GM12878 (cell line): Measurements from ENCODE around the gene FBXL2. TPM values are rescaled to one million over a fixed set of nuclear protein-coding genes. Genes with fewer than 3 reads are reported as not detected.

Experiments
- ATAC-seq: fragments of 200-7000 bp; cut with Tn5 transposase; 3 replicates; pipeline ENCODE4 v1.9.1; 2020; ENCODE audit warnings: mild to moderate bottlenecking, moderate library complexity
- BruUV-seq: library from RNA; stranded (reverse); fragments of 400-500 nt; replicated peaks from 2 replicates; lab custom pipeline; 2021; lab: Mats Ljungman, UMichigan
- CTCF ChIA-PET: fragments of 300-600 bp; sonication (Branson Sonifier 250); formaldehyde crosslinking; extraction: SDS; loops from one replicate; lab custom pipeline; 2021; ENCODE audit warnings: inconsistent platforms; lab: Yijun Ruan, JAX
- POLR2A ChIA-PET: fragments of 350-600 bp; formaldehyde crosslinking; extraction: SDS; loops from one replicate; lab custom pipeline; 2021; ENCODE audit warnings: inconsistent platforms; lab: Charles Lee
- RAD21 ChIA-PET: fragments of 300-600 bp; sonication (Branson Sonifier 250); formaldehyde crosslinking; loops from one replicate; lab custom pipeline; 2023; ENCODE audit warnings: antibody characterized with exemption; ENCODE audit not compliant: unreplicated experiment; lab: Charles Lee
- SMC1A ChIA-PET: fragments of 300-600 bp; sonication (Branson Sonifier 250); formaldehyde crosslinking; loops from one replicate; lab custom pipeline; 2023; ENCODE audit not compliant: unreplicated experiment, uncharacterized antibody; lab: Charles Lee
- DNase-seq: peaks from one replicate; pipeline ENCODE4 v3.0.0-alpha.2; 2011; ENCODE audit warnings: low read depth, low spot score
- FAIRE-seq: peaks from 3 replicates; lab custom pipeline; 2011; peaks lifted over from hg19 to GRCh38; lab: Jason Lieb, UNC
- H2AFZ ChIP-seq: 2 replicates; pipeline ENCODE4 v1.6.0; 2011; ENCODE audit warnings: low read depth, low read length, control low read depth; ENCODE audit not compliant: control insufficient read depth
- H3K27ac ChIP-seq: 2 replicates; pipeline ENCODE4 v1.5.1; 2011; ENCODE audit warnings: control low read depth; ENCODE audit not compliant: control insufficient read depth, insufficient read depth
- H3K27me3 ChIP-seq, 2 experiments: replicated peaks in 1 of 2; 2 replicates each; pipeline versions ENCODE4 v1.6.0 to v1.6.1; 2011; ENCODE audit warnings: low read length in 1 of 2; ENCODE audit not compliant: control insufficient read depth in 2 of 2, insufficient read depth in 2 of 2
- H3K36me3 ChIP-seq, 2 experiments: 2 replicates each; pipeline ENCODE4 v1.5.1; 2011; ENCODE audit warnings: low read length in 1 of 2; ENCODE audit not compliant: control insufficient read depth in 2 of 2, insufficient read depth in 2 of 2
- H3K4me1 ChIP-seq: 2 replicates; pipeline ENCODE4 v1.6.1; 2011; ENCODE audit warnings: mild to moderate bottlenecking, low read length, moderate library complexity, mixed read lengths; ENCODE audit not compliant: control insufficient read depth, insufficient read depth
- H3K4me2 ChIP-seq: 2 replicates; pipeline ENCODE4 v1.6.0; 2011; ENCODE audit warnings: control low read depth; ENCODE audit not compliant: control insufficient read depth, insufficient read depth
- H3K4me3 ChIP-seq: fragments of 200-600 bp; sonication (generic); 2 replicates; pipeline ENCODE4 v1.5.1; 2016
- H3K79me2 ChIP-seq: 2 replicates; pipeline ENCODE4 v1.6.0; 2011; ENCODE audit warnings: low read length; ENCODE audit not compliant: control insufficient read depth, insufficient read depth
- H3K9ac ChIP-seq: 2 replicates; pipeline ENCODE4 v1.8.0; 2011; ENCODE audit warnings: low read length, control low read depth, mixed read lengths; ENCODE audit not compliant: control insufficient read depth, insufficient read depth
- H3K9me3 ChIP-seq: replicated peaks from 3 replicates; pipeline ENCODE4 v1.5.1; 2011; ENCODE audit warnings: mild to moderate bottlenecking, low read length; ENCODE audit not compliant: control insufficient read depth, insufficient read depth
- H4K20me1 ChIP-seq: 2 replicates; pipeline ENCODE4 v1.6.0; 2011; ENCODE audit not compliant: control insufficient read depth, insufficient read depth
- CBX3 ChIP-seq: fragments of 200-600 bp; sonication (generic); IDR thresholded peaks from 2 replicates; pipeline ENCODE4 v1.6.1; 2016; ENCODE audit warnings: low read depth, borderline replicate concordance
- FOXM1 ChIP-seq: IDR thresholded peaks from 2 replicates; pipeline ENCODE4 v1.6.1; 2012; ENCODE audit warnings: low read depth, mild to moderate bottlenecking, inconsistent platforms, low read length, moderate library complexity
- LARP7 ChIP-seq: fragments of 450-650 bp; IDR thresholded peaks from 2 replicates; pipeline ENCODE4 v1.6.1; 2017; ENCODE audit warnings: mild to moderate bottlenecking
- MTA2 ChIP-seq: fragments of 450-650 bp; IDR thresholded peaks from 2 replicates; pipeline ENCODE4 v1.6.1; 2016; ENCODE audit warnings: low read depth, mild to moderate bottlenecking, moderate library complexity
- MXI1 ChIP-seq: fragments of 150-350 bp; IDR thresholded peaks from 2 replicates; pipeline ENCODE4 v1.6.1; 2011; ENCODE audit warnings: low read depth, mild to moderate bottlenecking, inconsistent platforms, low read length, improper control_type of control experiment
- NFYB ChIP-seq: IDR thresholded peaks from 2 replicates; pipeline ENCODE4 v1.6.1; 2011; ENCODE audit warnings: low read depth, mild to moderate bottlenecking, low read length, improper control_type of control experiment, moderate library complexity; ENCODE audit not compliant: insufficient read depth
- NKRF ChIP-seq: fragments of 450-650 bp; conservative IDR thresholded peaks from 2 replicates; pipeline ENCODE4 v1.6.1; 2017; ENCODE audit warnings: mild to moderate bottlenecking, moderate library complexity
- NRF1 ChIP-seq: conservative IDR thresholded peaks from 2 replicates; pipeline ENCODE4 v1.6.1; 2011; ENCODE audit warnings: mild to moderate bottlenecking, low read depth, low read length, improper control_type of control experiment
- POU2F2 ChIP-seq: IDR thresholded peaks from 3 replicates; pipeline ENCODE4 v1.6.1; 2011; ENCODE audit warnings: low read depth, mild to moderate bottlenecking, low read length, borderline replicate concordance
- SUPT20H ChIP-seq: IDR thresholded peaks from 2 replicates; pipeline ENCODE4 v1.6.1; 2011; ENCODE audit warnings: low read depth, mild to moderate bottlenecking, low read length, moderate library complexity, borderline replicate concordance; ENCODE audit not compliant: control insufficient read depth
- ZNF384 ChIP-seq: IDR thresholded peaks from 2 replicates; pipeline ENCODE4 v1.6.1; 2012; ENCODE audit warnings: low read depth, mild to moderate bottlenecking, low read length, improper control_type of control experiment, borderline replicate concordance
- ZZZ3 ChIP-seq: IDR thresholded peaks from 2 replicates; pipeline ENCODE4 v1.6.1; 2011; ENCODE audit warnings: low read depth; ENCODE audit not compliant: control insufficient read depth, insufficient read length
- WGBS: methylation state at CpG from one replicate; pipeline ENCODE4 v1.1.6; 2016; ENCODE audit warnings: low lambda C conversion rate; ENCODE audit not compliant: insufficient replicate concordance, insufficient coverage; ENCODE audit errors: missing lambda C conversion rate; 5-methylcytosine and 5-hydroxymethylcytosine counted together
- in situ Hi-C: fragments of 300-500 bp; cut with MboI; formaldehyde crosslinking; loops from 9 replicates; pipeline ENCODE4 v1.14.3; 2018; ENCODE audit warnings: mixed read lengths
- intact Hi-C: fragments of 100-400 bp; cut with micrococcal nuclease; formaldehyde crosslinking; loops from one replicate; pipeline ENCODE4 v1.14.2; 2022; ENCODE audit not compliant: unreplicated experiment
- polyA plus RNA-seq, 11 experiments: library from polyadenylated mRNA; depleted of rRNA in 4 of 11; unstranded in 6 of 11; stranded (reverse) in 5 of 11; fragments of >200 nt; fragmentation: Nextera tagmentation in 4 of 11; fragmentation: Illumina TruSeq in 1 of 11; extraction: Ambion mirVana in 4 of 11; extraction: Trizol in 1 of 11; gene quantifications; 1 replicate in 1 of 11; 2 replicates in 10 of 11; pipeline versions ENCODE4 v1.2.1 to v1.2.3, GENCODE V29; 2011 to 2016; ENCODE audit warnings: inconsistent platforms in 2 of 11, missing spikeins in 2 of 11, low read depth in 1 of 11
- total RNA-seq, 4 experiments: library from RNA; depleted of rRNA in 3 of 4; stranded (reverse); fragments of >200 nt in 3 of 4; fragmentation: Illumina TruSeq in 1 of 4; extraction: Trizol in 1 of 4; gene quantifications; 2 replicates each; pipeline versions ENCODE4 v1.2.1 to v1.2.3, GENCODE V29; 2013 to 2021
- TF ChIP-seq, protein P1 (sequence below): IDR thresholded peaks from 2 replicates; pipeline ENCODE4 v1.6.1; 2012; ENCODE audit warnings: low read length, inconsistent platforms
- TF ChIP-seq, protein P2 (sequence below): IDR thresholded peaks from 2 replicates; pipeline ENCODE4 v1.6.1; 2012; ENCODE audit warnings: low read depth, low read length, improper control_type of control experiment

FBXL2 gene
- total and polyA plus RNA-seq, 10 of the 15 experiments (the other 5 are each of a cell fraction or from before 2014, with no cell fraction given), result 0.04 to 0.72 (median 0.15) TPM; not detected in 1

- ChIA-PET SMC1A (no interaction called here), POLR2A (no interaction called here)
- H3K36me3 ChIP-seq, result no peaks in the 10 kb centered on the region
- H2AFZ ChIP-seq, result no peak overlapping the region
- no peaks in the 10 kb centered on the region for H3K27me3 ChIP-seq
- no TSS peak for BruUV-seq
- no peaks in the 10 kb centered on the region; the same call in 2 of the 3 replicates for H3K9me3 ChIP-seq
- no peak for TF ChIP-seq SUPT20H
- TF ChIP-seq, protein P1, sequence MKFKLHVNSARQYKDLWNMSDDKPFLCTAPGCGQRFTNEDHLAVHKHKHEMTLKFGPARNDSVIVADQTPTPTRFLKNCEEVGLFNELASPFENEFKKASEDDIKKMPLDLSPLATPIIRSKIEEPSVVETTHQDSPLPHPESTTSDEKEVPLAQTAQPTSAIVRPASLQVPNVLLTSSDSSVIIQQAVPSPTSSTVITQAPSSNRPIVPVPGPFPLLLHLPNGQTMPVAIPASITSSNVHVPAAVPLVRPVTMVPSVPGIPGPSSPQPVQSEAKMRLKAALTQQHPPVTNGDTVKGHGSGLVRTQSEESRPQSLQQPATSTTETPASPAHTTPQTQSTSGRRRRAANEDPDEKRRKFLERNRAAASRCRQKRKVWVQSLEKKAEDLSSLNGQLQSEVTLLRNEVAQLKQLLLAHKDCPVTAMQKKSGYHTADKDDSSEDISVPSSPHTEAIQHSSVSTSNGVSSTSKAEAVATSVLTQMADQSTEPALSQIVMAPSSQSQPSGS, result no peak
- TF ChIP-seq NFYB, result no peak
- TF ChIP-seq, all 136 proteins: peak for 0
- RAD21 ChIA-PET, result no interaction called here
- H3K9ac ChIP-seq, result no peak overlapping the region
- in situ Hi-C loops (no loop called here), intact Hi-C loops (no loop called here)
- H3K4me3 ChIP-seq, result no peak overlapping the region
- no peak for FAIRE-seq
- H4K20me1 ChIP-seq, result no peaks in the 10 kb centered on the region
- no peaks in the 10 kb centered on the region for H3K4me1 ChIP-seq
- DNase-seq, result no peak
- no peak overlapping the region for H3K4me2 ChIP-seq
- ATAC-seq, result no peak
- no peaks in the 10 kb centered on the region for H3K79me2 ChIP-seq
- CTCF ChIA-PET, result no interaction called here
- no peak overlapping the region for H3K27ac ChIP-seq
Measured at GRCh38 chr3:33339758-33340157, 62.5 kb downstream of the FBXL2 start.

DNA sequence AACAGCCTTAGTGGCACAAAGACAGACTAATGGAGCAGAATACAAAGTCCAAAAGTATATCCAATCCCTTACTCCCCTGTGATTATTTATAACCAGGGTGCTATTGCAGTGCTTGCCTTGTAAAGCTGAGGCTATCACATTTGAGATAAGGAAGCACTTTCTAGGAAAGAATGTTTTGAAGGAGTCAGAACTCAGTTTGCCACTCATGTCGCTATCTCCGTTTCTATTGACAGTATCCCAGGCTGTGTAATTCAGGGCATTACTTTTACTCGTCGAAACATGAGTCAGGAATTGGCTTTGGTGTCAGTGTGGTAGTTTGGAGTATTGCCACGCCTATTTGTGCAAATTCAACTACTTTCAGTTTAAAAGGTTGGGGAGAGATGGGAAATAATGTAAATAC, 78.4 kb downstream of the FBXL2 start:
- POLR2A ChIA-PET, result no interaction called here
- RAD21 ChIA-PET, result no interaction called here
- ATAC-seq (no peak), FAIRE-seq (no peak), DNase-seq (no peak)
- CTCF ChIA-PET, result interaction anchor here (1.0 to 1.1 kb wide), 2 partner anchors 17 to 22 kb away, joined by 3 read pairs; no protein-coding TSS in a partner anchor
- no peaks in the 10 kb centered on the region for H4K20me1 ChIP-seq
- WGBS, result 55% methylated on average over 5 of the region's 5 CpGs
- no peaks in the 10 kb centered on the region for H3K9me3 ChIP-seq
- no peak overlapping the region for H3K27ac ChIP-seq
- in situ Hi-C loops (no loop called here), intact Hi-C loops (no loop called here)
- no peak overlapping the region for H2AFZ ChIP-seq
- SMC1A ChIA-PET, result interaction anchor here (0.8 kb wide), 2 partner anchors 109 to 224 kb away, joined by 3 to 4 read pairs; no protein-coding TSS in a partner anchor
- no peaks in the 10 kb centered on the region for H3K4me1 ChIP-seq
- no peaks in the 10 kb centered on the region for H3K36me3 ChIP-seq
- H3K4me2 ChIP-seq, result no peak overlapping the region
- H3K27me3 ChIP-seq, result no peaks in the 10 kb centered on the region; a peak in 2 of 4 replicates
- no peak overlapping the region for H3K9ac ChIP-seq
- BruUV-seq, result no TSS peak
- H3K79me2 ChIP-seq, result no peaks in the 10 kb centered on the region
- no peak overlapping the region for H3K4me3 ChIP-seq
- TF ChIP-seq NRF1, result no peak
- TF ChIP-seq FOXM1, result no peak
- TF ChIP-seq CBX3, result no peak
- no peak for TF ChIP-seq LARP7
- no peak for TF ChIP-seq ZNF384
- TF ChIP-seq MXI1, result no peak
- TF ChIP-seq, protein P2, sequence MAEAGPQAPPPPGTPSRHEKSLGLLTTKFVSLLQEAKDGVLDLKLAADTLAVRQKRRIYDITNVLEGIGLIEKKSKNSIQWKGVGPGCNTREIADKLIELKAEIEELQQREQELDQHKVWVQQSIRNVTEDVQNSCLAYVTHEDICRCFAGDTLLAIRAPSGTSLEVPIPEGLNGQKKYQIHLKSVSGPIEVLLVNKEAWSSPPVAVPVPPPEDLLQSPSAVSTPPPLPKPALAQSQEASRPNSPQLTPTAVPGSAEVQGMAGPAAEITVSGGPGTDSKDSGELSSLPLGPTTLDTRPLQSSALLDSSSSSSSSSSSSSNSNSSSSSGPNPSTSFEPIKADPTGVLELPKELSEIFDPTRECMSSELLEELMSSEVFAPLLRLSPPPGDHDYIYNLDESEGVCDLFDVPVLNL, result no peak
- no peak for TF ChIP-seq NKRF
- TF ChIP-seq MTA2, result no peak
- TF ChIP-seq POU2F2, result no peak
- no peak for TF ChIP-seq ZZZ3
